ENCODE results near the gene CYP4V2.

DNA sequence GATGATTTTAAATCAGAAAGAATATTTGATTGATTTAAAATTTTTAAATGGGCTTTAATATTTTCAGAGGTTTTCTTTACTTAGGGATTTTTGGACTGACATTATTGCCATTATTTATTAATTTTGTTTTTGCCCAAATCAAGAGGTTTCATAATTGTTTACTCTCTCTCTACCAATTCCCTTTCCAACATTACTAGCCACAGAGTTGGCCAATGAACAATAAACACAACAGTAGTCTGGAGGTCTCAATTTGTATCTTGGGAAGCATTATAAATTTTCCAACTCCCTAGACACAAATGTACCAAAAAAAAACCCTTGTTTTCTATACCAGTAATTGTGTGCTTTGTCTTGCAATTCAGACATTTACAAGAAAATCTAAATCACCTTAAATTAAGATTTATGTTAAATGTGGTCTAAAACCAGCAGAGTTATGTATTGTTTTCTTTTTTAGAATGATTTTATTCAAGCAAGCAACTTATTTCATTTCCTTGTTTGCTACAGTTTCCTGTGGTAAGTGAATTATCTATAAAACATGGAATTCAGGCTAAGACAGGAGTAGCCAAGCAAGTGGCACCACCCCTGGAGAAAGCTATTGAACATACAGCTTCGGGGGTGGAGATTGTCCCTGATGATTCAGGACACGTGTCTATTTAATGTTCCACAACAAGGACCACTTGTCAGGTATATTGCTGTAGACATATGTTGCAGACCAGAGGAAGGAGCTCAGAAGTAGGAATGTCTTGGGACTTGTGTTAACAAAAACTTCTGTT lies 36.6 kb downstream of the CYP4V2 start:
- TF ChIP-seq MXI1 (conservative IDR thresholded peaks at IDR 0.05; ENCODE audit: poor library complexity, severe bottlenecking), result no peak
- no peak for TF ChIP-seq EP300 (conservative IDR thresholded peaks at IDR 0.05; ENCODE audit: poor library complexity, severe bottlenecking)
